ENCODE results near the gene ESRRB. TPM values are rescaled to one million over a fixed set of nuclear protein-coding genes. Genes with fewer than 3 reads are reported as not detected.

The ESRRB gene
- total RNA-seq, 1 donor = not detected

DNA sequence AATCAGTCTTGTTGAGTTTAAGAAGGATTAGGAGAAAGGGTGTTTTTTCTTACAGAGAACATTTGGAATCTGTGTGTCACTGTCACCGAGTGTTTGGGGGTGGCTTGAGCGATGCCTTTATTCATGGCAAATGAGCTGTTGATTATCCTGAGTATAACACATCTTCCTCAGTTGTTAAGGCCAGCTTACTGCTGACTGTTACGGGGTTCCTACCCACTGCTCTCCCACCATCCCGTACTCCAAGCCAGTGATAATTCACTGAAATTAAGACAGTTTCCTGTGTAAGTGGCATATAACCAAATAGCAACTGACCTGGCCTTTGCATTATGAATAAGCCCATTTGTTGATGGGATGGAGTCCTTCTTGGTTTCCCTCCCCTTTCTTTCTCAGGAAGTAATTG lies 9.5 kb downstream of the ESRRB start:
- no peak overlapping the region for H3K4me3 ChIP-seq (ENCODE audit: low read depth, low read length)
- TF ChIP-seq, protein P1, sequence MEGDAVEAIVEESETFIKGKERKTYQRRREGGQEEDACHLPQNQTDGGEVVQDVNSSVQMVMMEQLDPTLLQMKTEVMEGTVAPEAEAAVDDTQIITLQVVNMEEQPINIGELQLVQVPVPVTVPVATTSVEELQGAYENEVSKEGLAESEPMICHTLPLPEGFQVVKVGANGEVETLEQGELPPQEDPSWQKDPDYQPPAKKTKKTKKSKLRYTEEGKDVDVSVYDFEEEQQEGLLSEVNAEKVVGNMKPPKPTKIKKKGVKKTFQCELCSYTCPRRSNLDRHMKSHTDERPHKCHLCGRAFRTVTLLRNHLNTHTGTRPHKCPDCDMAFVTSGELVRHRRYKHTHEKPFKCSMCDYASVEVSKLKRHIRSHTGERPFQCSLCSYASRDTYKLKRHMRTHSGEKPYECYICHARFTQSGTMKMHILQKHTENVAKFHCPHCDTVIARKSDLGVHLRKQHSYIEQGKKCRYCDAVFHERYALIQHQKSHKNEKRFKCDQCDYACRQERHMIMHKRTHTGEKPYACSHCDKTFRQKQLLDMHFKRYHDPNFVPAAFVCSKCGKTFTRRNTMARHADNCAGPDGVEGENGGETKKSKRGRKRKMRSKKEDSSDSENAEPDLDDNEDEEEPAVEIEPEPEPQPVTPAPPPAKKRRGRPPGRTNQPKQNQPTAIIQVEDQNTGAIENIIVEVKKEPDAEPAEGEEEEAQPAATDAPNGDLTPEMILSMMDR (IDR thresholded peaks at IDR 0.05; ENCODE audit: insufficient read depth, low read length) = no peak
- no peak for DNase-seq (ENCODE audit: low read depth)

DNA sequence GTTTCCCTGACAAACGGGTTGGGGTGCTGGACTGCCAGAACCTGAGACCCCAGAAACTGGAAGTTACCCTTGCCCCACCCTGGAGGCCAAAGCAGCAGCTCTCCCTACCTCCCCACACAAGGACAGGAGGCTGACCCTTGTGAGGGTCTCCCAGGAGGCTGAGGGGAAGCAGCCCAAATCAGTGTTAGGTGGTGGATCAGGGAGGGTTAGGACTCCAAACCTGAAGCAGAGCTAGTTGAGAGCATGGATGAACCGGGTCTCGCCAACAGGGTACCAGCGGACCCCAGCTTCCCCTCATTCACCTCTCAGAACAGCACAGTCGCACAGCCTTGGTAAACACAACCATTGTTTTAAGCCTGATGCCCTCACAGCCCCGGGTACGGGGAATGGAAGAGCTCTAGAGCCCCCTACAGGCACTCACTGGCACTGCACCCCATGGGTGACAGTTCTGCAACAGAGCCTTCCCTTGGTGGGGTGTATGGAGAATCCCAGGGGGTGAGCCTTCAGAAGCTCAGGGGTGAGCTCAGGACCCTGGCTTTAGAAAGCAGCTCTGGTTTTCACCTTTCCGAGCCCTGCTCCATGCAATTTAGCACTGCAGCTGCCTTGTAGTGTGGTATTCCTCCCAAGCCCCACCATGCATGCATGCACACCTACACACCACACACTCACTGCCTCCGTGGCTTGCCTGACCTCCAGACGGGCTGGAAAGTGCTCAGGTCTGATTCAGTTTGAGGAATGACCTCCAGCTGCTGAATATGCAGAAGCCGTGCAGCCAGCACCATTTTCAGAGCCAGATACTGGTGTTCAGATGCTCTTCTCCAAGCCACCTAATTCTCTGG lies 11.2 kb downstream of the ESRRB start:
- no peak overlapping the region for H3K4me3 ChIP-seq (ENCODE audit: low read depth, low read length)
- DNase-seq (ENCODE audit: low read depth) = peak; percentile 68
- TF ChIP-seq, protein P1 (IDR thresholded peaks at IDR 0.05; ENCODE audit: insufficient read depth, low read length) = peak; percentile 99

DNA sequence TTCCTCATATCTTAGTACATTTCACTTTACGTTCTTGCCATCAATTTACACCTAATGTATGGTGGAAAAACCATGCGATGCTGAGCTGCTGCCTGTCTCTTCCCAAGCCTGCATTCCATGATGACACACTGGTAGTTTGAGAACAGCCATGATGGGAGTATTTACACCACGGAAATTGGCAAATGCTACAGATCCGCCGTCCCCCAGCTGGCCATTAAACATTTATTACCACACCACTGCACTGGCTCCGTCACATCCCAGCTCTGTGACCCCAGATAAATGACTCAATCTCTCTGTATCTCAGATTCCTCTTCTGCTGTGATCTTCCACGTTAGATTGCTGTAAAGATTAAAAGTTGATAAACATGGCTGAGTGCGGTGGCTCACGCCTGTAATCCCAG lies 13.9 kb downstream of the ESRRB start:
- no peak for DNase-seq (ENCODE audit: low read depth)
- TF ChIP-seq, protein P1 (IDR thresholded peaks at IDR 0.05; ENCODE audit: insufficient read depth, low read length) = no peak

DNA sequence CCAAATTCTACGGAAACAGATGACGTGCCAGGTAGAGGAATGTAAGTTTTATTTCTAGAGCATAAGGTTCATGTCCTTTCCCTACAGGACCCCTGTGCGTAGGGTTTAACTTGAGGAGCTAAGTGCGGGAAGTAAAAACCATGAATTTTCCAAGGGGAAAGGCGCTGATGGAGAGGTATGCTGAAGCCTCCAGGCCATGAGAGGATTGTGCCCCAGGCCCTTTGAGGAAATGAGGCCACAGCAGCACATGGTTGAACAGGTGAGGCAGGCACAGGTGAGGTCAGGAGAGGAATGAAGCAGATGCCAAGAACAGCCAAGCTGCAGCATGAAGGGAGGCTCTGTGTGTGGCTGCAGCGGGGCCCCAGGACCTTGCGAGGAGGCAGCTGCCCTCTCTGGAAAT lies 14.7 kb downstream of the ESRRB start:
- TF ChIP-seq, protein P1 (IDR thresholded peaks at IDR 0.05; ENCODE audit: insufficient read depth, low read length) = no peak
- H3K4me3 ChIP-seq (ENCODE audit: low read depth, low read length) = no peak overlapping the region
- no peak for DNase-seq (ENCODE audit: low read depth)

More for the DNA sequence above, 13.9 kb downstream of the ESRRB start:
- H3K4me3 ChIP-seq (ENCODE audit: low read depth, low read length) = no peak overlapping the region

DNA sequence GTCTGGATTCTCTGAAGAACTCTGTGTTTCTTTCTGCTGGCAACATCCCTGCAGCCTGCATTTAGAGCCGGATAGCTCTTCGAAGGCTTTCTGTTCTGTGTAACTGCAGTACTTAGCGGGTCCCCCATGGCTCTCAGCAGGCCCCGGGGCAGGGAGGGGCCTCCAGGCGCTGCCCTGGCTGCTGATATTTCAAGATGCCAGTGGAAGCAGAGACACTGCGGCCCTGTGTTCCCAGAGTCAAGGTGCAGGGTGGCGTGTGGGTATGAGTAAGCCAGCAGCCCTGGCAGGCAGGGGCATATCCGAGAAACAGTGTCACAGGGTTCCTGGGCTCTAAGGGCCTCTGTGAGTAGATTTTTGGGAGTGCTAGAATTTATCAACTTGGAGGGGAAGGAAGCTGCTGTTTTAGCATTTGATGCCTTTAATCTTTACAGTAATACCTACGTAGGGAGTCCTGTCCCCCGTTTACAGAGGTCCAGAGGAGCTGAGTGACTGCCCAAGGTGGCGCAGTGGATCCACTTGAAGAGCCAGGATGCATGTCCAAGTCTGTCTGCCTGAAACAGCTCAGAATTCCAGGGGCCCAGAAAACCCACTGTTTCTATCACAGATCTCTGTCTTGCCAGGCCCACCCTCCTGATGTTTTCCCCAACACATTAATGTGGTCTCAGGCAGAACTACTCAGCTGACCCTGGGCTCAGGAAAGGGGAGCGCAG lies 16.2 kb downstream of the ESRRB start:
- TF ChIP-seq, protein P1 (IDR thresholded peaks at IDR 0.05; ENCODE audit: insufficient read depth, low read length) = no peak
- no peak for DNase-seq (ENCODE audit: low read depth)
- no peak overlapping the region for H3K4me3 ChIP-seq (ENCODE audit: low read depth, low read length)

DNA sequence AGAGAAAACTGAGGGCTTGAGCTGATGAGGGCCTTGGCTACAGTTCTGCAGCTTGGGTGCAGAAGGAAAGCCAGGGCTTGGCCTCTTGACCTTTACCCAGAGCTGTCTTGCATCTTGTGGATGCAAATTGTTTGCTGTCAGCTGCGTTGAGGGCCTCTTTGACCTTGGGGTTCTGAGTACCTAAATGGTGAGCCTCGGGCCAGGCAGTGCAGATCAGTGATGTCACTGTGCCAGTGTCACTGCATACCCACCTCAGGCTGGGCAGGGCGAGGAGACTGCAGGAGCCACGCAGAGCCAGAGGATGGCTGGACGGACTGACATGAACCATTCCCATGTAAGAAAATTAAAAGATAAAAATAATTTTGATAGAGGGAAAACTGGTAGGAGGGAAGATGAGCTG lies 18.6 kb downstream of the ESRRB start:
- DNase-seq (ENCODE audit: low read depth) = no peak
- TF ChIP-seq, protein P1 (IDR thresholded peaks at IDR 0.05; ENCODE audit: insufficient read depth, low read length) = no peak
- no peak overlapping the region for H3K4me3 ChIP-seq (ENCODE audit: low read depth, low read length)

All from fibroblast of the aortic adventitia (primary cell).